GM12892 (cell line): ENCODE measurements around the gene GJC3.
"Not testable (repeated sequence)": the region's sequence is repeated elsewhere in the genome, so short reads cannot be mapped to it uniquely, and the experiment has no call there.

Source experiments
- POLR2A ChIP-seq: IDR thresholded peaks from 2 replicates; pipeline ENCODE4 v1.6.1; 2011; ENCODE audit warnings: low read depth, low read length, control low read depth
- POLR2AphosphoS5 ChIP-seq: IDR thresholded peaks from 2 replicates; pipeline ENCODE4 v1.6.1; 2011; ENCODE audit warnings: low read depth, low read length, control low read depth

- TF ChIP-seq POLR2A, POLR2AphosphoS5: not testable (repeated sequence)
Measured at GRCh38 chr7:99950819-99951218, 21.4 kb upstream of the GJC3 start.
